Measurements from ENCODE around the gene PSEN1. TPM values are rescaled to one million over a fixed set of nuclear protein-coding genes. Genes with fewer than 3 reads are reported as not detected.

PSEN1 gene
- total RNA-seq, 4 donors from 2014 or later, result 101 to 221 (median 135) TPM

GRCh38 chr14:73162251-73162650, 25.9 kb downstream of the PSEN1 start:
- TF ChIP-seq CTCF (IDR thresholded peaks at IDR 0.05) (no peak), EP300 (IDR thresholded peaks at IDR 0.05; ENCODE audit: low read depth) (no peak), POLR2A (IDR thresholded peaks at IDR 0.05) (no peak), POLR2AphosphoS5 (IDR thresholded peaks at IDR 0.05) (no peak)
- in situ Hi-C loops (cut with MboI; ENCODE audit: low pct_ligation_motif_present in 1 of 4, low pct_unique_long_range_greater_than_20kb in 1 of 4, low sequenced_read_pairs in 3 of 4), result no loop called here

GRCh38 chr14:73166399-73166798, 30.1 kb downstream of the PSEN1 start:
- WGBS, 2 donors (ENCODE audit: low coverage in 1 of 2), result 78 to 96% methylated on average over 1 of the region's 1 CpG
- no peaks in the 10 kb centered on the region for H3K9me3 ChIP-seq
- DNase-seq, result no peak
- peaks cover 0 to 45% (median 18%) of the 10 kb centered on the region in 4 donors for H3K36me3 ChIP-seq
- intact Hi-C loops (cut with DNase I; ENCODE audit: low total_unique reads) (no loop called here), in situ Hi-C loops (cut with MboI; ENCODE audit: low pct_ligation_motif_present in 1 of 4, low pct_unique_long_range_greater_than_20kb in 1 of 4, low sequenced_read_pairs in 3 of 4) (no loop called here)
- H3K27ac ChIP-seq, result no peak overlapping the region
- no peaks in the 10 kb centered on the region for H3K27me3 ChIP-seq
- H3K4me1 ChIP-seq, result peaks cover 0 to 14% (median 4%) of the 10 kb centered on the region in 4 donors
- no peak overlapping the region for H3K4me3 ChIP-seq
- TF ChIP-seq POLR2A (IDR thresholded peaks at IDR 0.05) (no peak), EP300 (IDR thresholded peaks at IDR 0.05; ENCODE audit: low read depth) (no peak), CTCF (IDR thresholded peaks at IDR 0.05) (no peak), POLR2AphosphoS5 (IDR thresholded peaks at IDR 0.05) (no peak)

More at GRCh38 chr14:73162251-73162650, 25.9 kb downstream of the PSEN1 start:
- H3K27ac ChIP-seq, result no peak overlapping the region
- no peaks in the 10 kb centered on the region for H3K27me3 ChIP-seq
- no peak for DNase-seq
- intact Hi-C loops (cut with DNase I; ENCODE audit: low total_unique reads), result no loop called here
- peaks cover 0 to 7% (median 2%) of the 10 kb centered on the region in 4 donors for H3K4me1 ChIP-seq
- 94 to 100% methylated on average over 3 to 11 of the region's 11 CpGs for WGBS, 2 donors (ENCODE audit: low coverage in 1 of 2)
- H3K9me3 ChIP-seq, result no peaks in the 10 kb centered on the region
- peaks cover 0 to 59% (median 20%) of the 10 kb centered on the region in 4 donors for H3K36me3 ChIP-seq
- no peak overlapping the region for H3K4me3 ChIP-seq

- intact Hi-C loops (cut with DNase I; ENCODE audit: low total_unique reads) (no loop called here), in situ Hi-C loops (cut with MboI; ENCODE audit: low pct_ligation_motif_present in 1 of 4, low pct_unique_long_range_greater_than_20kb in 1 of 4, low sequenced_read_pairs in 3 of 4) (no loop called here)
- H3K4me1 ChIP-seq, result peaks cover 0 to 14% (median 4%) of the 10 kb centered on the region in 4 donors
- peaks cover 0 to 45% (median 23%) of the 10 kb centered on the region in 4 donors for H3K36me3 ChIP-seq
- DNase-seq, result peak; percentile 30
- TF ChIP-seq CTCF (IDR thresholded peaks at IDR 0.05) (no peak), EP300 (IDR thresholded peaks at IDR 0.05; ENCODE audit: low read depth) (no peak), POLR2A (IDR thresholded peaks at IDR 0.05) (no peak), POLR2AphosphoS5 (IDR thresholded peaks at IDR 0.05) (no peak)
- H3K27me3 ChIP-seq, result no peaks in the 10 kb centered on the region
- peak overlapping the region in 2 of 4 donors; percentile 2 to 39 for H3K27ac ChIP-seq
- H3K9me3 ChIP-seq, result no peaks in the 10 kb centered on the region
- WGBS, 2 donors (ENCODE audit: low coverage in 1 of 2), result 51 to 58% methylated on average over 2 to 4 of the region's 4 CpGs
- no peak overlapping the region for H3K4me3 ChIP-seq
These were observed 31.4 kb downstream of the PSEN1 start for GRCh38 chr14:73167727-73168126.

- no peak overlapping the region for H3K4me3 ChIP-seq
- H3K4me1 ChIP-seq, result peaks cover 0 to 14% (median 4%) of the 10 kb centered on the region in 4 donors
- H3K36me3 ChIP-seq, result peaks cover 0 to 48% (median 21%) of the 10 kb centered on the region in 4 donors
- no peak for TF ChIP-seq POLR2A (IDR thresholded peaks at IDR 0.05)
- TF ChIP-seq POLR2AphosphoS5 (IDR thresholded peaks at IDR 0.05), result no peak
- TF ChIP-seq EP300 (IDR thresholded peaks at IDR 0.05; ENCODE audit: low read depth), result no peak
- TF ChIP-seq CTCF (IDR thresholded peaks at IDR 0.05), result no peak
- H3K9me3 ChIP-seq, result no peaks in the 10 kb centered on the region
- intact Hi-C loops (cut with DNase I; ENCODE audit: low total_unique reads), result no loop called here
- 74 to 76% methylated on average over 4 to 9 of the region's 9 CpGs for WGBS, 2 donors (ENCODE audit: low coverage in 1 of 2)
- peak overlapping the region in 2 of 4 donors; percentile 2 to 39 for H3K27ac ChIP-seq
- no peak for DNase-seq
- in situ Hi-C loops (cut with MboI; ENCODE audit: low pct_ligation_motif_present in 1 of 4, low pct_unique_long_range_greater_than_20kb in 1 of 4, low sequenced_read_pairs in 3 of 4), result no loop called here
- no peaks in the 10 kb centered on the region for H3K27me3 ChIP-seq
These were observed 32.0 kb downstream of the PSEN1 start for GRCh38 chr14:73168274-73168673.

Data from transverse colon (tissue), 4 donors.